ENCODE results near the gene ADD3. TPM values are rescaled to one million over a fixed set of nuclear protein-coding genes. Genes with fewer than 3 reads are reported as not detected.

ADD3 gene
- total and polyA plus RNA-seq, 4 donors, result 15.4 to 55.9 (median 22.8) TPM

DNA sequence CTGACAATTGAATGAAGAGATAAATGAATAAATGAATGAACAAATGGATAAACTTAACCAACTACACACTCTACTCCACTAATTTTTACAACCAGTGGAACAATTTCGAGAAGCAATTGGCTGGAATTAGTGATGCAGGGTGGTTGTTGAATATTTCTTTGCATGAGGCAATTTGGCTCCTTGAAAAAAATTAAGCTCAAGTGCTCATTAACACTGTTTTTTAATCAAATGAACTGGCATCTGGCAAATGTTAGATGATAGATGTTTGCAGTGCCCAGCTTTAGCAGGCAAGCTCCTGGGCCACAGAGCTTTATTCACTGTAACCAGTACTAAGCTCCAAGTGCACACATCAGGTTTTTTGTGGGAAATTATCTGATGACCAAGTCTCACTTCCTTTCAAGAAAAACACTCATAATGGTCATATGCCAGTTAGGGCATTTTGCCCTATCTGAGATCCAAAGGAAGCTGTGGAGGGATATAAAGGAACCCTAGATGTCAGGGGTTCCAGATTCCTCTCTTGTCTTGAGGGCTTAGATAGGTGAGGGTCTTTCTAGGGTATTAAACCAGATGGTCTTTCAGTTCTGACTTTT lies 16.4 kb upstream of the ADD3 start (continued):
- TF ChIP-seq, protein P1, sequence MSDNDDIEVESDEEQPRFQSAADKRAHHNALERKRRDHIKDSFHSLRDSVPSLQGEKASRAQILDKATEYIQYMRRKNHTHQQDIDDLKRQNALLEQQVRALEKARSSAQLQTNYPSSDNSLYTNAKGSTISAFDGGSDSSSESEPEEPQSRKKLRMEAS (IDR thresholded peaks at IDR 0.05), result no peak

DNA sequence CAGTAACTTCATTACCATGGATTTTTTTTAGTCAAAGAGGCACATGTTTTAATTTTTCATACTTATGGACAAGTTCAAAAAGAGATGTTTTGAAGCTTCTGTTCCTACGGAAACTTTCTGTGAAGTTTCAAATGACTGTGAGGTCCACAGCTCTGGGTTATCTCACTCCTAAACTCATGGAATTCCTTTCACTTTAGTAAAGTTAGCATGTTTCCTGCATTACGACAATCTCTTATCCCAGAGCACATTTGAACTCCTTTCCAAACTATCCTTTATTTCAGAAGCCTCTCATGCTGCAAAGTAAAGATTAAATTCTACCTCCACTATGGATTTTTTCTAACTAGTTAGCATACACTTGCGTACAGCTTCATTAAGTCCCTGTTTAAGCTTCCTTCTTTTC lies 15.3 kb upstream of the ADD3 start:
- WGBS, result 71% methylated on average over 3 of the region's 3 CpGs
- Histone ChIP-seq H3K4me1 (ENCODE audit: control insufficient read depth in 4 of 4, insufficient read depth in 4 of 4, low read length in 3 of 4) (no peaks in the 10 kb centered on the region), H3K9ac (ENCODE audit: low read depth in 1 of 2, low read length in 2 of 2) (no peak overlapping the region), H3K27me3 (ENCODE audit: control insufficient read depth in 4 of 4, insufficient read depth in 4 of 4, low read length in 3 of 4) (no peaks in the 10 kb centered on the region), H3K27ac (ENCODE audit: low read depth in 1 of 2, low read length in 2 of 2) (no peak overlapping the region), H3K4me3 (ENCODE audit: low read depth in 1 of 3, low read length in 3 of 3) (no peak overlapping the region), H3K36me3 (ENCODE audit: control insufficient read depth in 4 of 4, insufficient read depth in 3 of 4, low read depth in 1 of 4, low read length in 3 of 4) (no peaks in the 10 kb centered on the region), H3K9me3 (ENCODE audit: control insufficient read depth in 4 of 4, low read length in 3 of 4) (no peaks in the 10 kb centered on the region)
- no peak for DNase-seq (ENCODE audit: low spot score)
- TF ChIP-seq HNF4G (IDR thresholded peaks at IDR 0.05) (no peak), FOXA1 (IDR thresholded peaks at IDR 0.05) (no peak), GABPA (IDR thresholded peaks at IDR 0.05 in 1 of 2, conservative IDR thresholded peaks at IDR 0.05 in 1 of 2) (no peak), SP1 (IDR thresholded peaks at IDR 0.05) (no peak), RXRA (IDR thresholded peaks at IDR 0.05) (no peak), NR2F2 (IDR thresholded peaks at IDR 0.05) (no peak), JUND (IDR thresholded peaks at IDR 0.05) (no peak), YY1 (IDR thresholded peaks at IDR 0.05) (no peak), RAD21 (IDR thresholded peaks at IDR 0.05) (no peak), HNF4A (conservative IDR thresholded peaks at IDR 0.05) (no peak), TAF1 (conservative IDR thresholded peaks at IDR 0.05) (no peak), EGR1 (IDR thresholded peaks at IDR 0.05; ENCODE audit: low read depth in 2 of 2) (no peak), FOXA2 (IDR thresholded peaks at IDR 0.05) (no peak)
- TF ChIP-seq, protein P1 (IDR thresholded peaks at IDR 0.05), result no peak
- TF ChIP-seq, protein P2, sequence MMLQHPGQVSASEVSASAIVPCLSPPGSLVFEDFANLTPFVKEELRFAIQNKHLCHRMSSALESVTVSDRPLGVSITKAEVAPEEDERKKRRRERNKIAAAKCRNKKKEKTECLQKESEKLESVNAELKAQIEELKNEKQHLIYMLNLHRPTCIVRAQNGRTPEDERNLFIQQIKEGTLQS (IDR thresholded peaks at IDR 0.05), result no peak
- TF ChIP-seq, protein P3, sequence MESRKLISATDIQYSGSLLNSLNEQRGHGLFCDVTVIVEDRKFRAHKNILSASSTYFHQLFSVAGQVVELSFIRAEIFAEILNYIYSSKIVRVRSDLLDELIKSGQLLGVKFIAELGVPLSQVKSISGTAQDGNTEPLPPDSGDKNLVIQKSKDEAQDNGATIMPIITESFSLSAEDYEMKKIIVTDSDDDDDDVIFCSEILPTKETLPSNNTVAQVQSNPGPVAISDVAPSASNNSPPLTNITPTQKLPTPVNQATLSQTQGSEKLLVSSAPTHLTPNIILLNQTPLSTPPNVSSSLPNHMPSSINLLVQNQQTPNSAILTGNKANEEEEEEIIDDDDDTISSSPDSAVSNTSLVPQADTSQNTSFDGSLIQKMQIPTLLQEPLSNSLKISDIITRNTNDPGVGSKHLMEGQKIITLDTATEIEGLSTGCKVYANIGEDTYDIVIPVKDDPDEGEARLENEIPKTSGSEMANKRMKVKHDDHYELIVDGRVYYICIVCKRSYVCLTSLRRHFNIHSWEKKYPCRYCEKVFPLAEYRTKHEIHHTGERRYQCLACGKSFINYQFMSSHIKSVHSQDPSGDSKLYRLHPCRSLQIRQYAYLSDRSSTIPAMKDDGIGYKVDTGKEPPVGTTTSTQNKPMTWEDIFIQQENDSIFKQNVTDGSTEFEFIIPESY (IDR thresholded peaks at IDR 0.05), result no peak
- TF ChIP-seq, protein P4, sequence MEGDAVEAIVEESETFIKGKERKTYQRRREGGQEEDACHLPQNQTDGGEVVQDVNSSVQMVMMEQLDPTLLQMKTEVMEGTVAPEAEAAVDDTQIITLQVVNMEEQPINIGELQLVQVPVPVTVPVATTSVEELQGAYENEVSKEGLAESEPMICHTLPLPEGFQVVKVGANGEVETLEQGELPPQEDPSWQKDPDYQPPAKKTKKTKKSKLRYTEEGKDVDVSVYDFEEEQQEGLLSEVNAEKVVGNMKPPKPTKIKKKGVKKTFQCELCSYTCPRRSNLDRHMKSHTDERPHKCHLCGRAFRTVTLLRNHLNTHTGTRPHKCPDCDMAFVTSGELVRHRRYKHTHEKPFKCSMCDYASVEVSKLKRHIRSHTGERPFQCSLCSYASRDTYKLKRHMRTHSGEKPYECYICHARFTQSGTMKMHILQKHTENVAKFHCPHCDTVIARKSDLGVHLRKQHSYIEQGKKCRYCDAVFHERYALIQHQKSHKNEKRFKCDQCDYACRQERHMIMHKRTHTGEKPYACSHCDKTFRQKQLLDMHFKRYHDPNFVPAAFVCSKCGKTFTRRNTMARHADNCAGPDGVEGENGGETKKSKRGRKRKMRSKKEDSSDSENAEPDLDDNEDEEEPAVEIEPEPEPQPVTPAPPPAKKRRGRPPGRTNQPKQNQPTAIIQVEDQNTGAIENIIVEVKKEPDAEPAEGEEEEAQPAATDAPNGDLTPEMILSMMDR (IDR thresholded peaks at IDR 0.05; ENCODE audit: low read depth, low read length, missing input control), result no peak
- TF ChIP-seq, protein P5, sequence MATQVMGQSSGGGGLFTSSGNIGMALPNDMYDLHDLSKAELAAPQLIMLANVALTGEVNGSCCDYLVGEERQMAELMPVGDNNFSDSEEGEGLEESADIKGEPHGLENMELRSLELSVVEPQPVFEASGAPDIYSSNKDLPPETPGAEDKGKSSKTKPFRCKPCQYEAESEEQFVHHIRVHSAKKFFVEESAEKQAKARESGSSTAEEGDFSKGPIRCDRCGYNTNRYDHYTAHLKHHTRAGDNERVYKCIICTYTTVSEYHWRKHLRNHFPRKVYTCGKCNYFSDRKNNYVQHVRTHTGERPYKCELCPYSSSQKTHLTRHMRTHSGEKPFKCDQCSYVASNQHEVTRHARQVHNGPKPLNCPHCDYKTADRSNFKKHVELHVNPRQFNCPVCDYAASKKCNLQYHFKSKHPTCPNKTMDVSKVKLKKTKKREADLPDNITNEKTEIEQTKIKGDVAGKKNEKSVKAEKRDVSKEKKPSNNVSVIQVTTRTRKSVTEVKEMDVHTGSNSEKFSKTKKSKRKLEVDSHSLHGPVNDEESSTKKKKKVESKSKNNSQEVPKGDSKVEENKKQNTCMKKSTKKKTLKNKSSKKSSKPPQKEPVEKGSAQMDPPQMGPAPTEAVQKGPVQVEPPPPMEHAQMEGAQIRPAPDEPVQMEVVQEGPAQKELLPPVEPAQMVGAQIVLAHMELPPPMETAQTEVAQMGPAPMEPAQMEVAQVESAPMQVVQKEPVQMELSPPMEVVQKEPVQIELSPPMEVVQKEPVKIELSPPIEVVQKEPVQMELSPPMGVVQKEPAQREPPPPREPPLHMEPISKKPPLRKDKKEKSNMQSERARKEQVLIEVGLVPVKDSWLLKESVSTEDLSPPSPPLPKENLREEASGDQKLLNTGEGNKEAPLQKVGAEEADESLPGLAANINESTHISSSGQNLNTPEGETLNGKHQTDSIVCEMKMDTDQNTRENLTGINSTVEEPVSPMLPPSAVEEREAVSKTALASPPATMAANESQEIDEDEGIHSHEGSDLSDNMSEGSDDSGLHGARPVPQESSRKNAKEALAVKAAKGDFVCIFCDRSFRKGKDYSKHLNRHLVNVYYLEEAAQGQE (IDR thresholded peaks at IDR 0.05), result no peak
